Large intestine (tissue), 12 donors: ENCODE results near the gene TXNDC2. TPM values are rescaled to one million over a fixed set of nuclear protein-coding genes. Genes with fewer than 3 reads are reported as not detected.

Experiments used
- DNase-seq, 2 donors: peaks; one replicate each; pipeline versions ENCODE4 v3.0.0 to v3.0.0-alpha.2; 2013
- H3K27ac ChIP-seq: one replicate; pipeline ENCODE4 v1.5.1; 2013; ENCODE audit warnings: low read length
- H3K27me3 ChIP-seq: 2 replicates; pipeline ENCODE4 v1.6.1; 2013; ENCODE audit warnings: low read length; ENCODE audit not compliant: control insufficient read depth, insufficient read depth
- H3K36me3 ChIP-seq: 2 replicates; pipeline ENCODE4 v1.6.1; 2013; ENCODE audit warnings: low read length; ENCODE audit not compliant: control insufficient read depth, insufficient read depth
- H3K4me1 ChIP-seq: one replicate; pipeline ENCODE4 v1.6.1; 2013; ENCODE audit warnings: low read length; ENCODE audit not compliant: control insufficient read depth, insufficient read depth
- H3K4me3 ChIP-seq: one replicate; pipeline ENCODE4 v1.5.1; 2013; ENCODE audit warnings: low read length
- H3K9me3 ChIP-seq: one replicate; pipeline ENCODE4 v1.6.1; 2013; ENCODE audit warnings: mild to moderate bottlenecking, low read depth, low read length, moderate library complexity; ENCODE audit not compliant: control insufficient read depth
- WGBS: methylation state at CpG from one replicate; pipeline ENCODE4 v1.1.5; 2013; ENCODE audit warnings: low lambda C conversion rate; ENCODE audit not compliant: insufficient coverage; 5-methylcytosine and 5-hydroxymethylcytosine counted together
- long read RNA-seq, 11 donors: transcript quantifications; one replicate each; lab custom pipeline, GENCODE V29; 2026
- polyA plus RNA-seq: library from polyadenylated mRNA; unstranded; fragments of 120-200 nt; gene quantifications from one replicate; pipeline ENCODE4 v1.2.1, GENCODE V29; 2013

The TXNDC2 gene
- polyA plus RNA-seq = 0.03 TPM
- long read RNA-seq, donor 1 = 0 reads
- long read RNA-seq, donor 2 = 0 reads
- long read RNA-seq, donor 3 = 0 reads
- long read RNA-seq, donor 4 = 0 reads
- long read RNA-seq, donor 5 = 0 reads
- long read RNA-seq, donor 6 = 0 reads
- long read RNA-seq, donor 7 = 0 reads
- long read RNA-seq, donor 8 = 0 reads
- long read RNA-seq, donor 9 = 0 reads
- long read RNA-seq, donor 10 = 0 reads
- long read RNA-seq, donor 11 = 0 reads

GRCh38 chr18:9885170-9886004 lies at the start of gene TXNDC2:
Gene TXNDC2, plus strand, starts transcription at chr18:9885973. Its CDS starts 708 bp downstream, at chr18:9886681.
- WGBS = no CpG with 5 or more reads among the region's 8 CpGs
- DNase-seq = no peak
- Histone ChIP-seq H3K27me3 (no peaks in the 10 kb centered on the region), H3K9me3 (no peaks in the 10 kb centered on the region), H3K4me3 (no peak within 1 kb of the TSS), H3K36me3 (no peaks in the 10 kb centered on the region), H3K4me1 (no peaks in the 10 kb centered on the region), H3K27ac (no peak within 1 kb of the TSS)

- DNase-seq = peak in 1 of 2 donors; percentile 29
- H3K36me3 ChIP-seq = no peaks in the 10 kb centered on the region
- H3K27me3 ChIP-seq = no peaks in the 10 kb centered on the region
- H3K9me3 ChIP-seq = no peaks in the 10 kb centered on the region
- WGBS = no CpG with 5 or more reads among the region's 10 CpGs
- H3K4me3 ChIP-seq = no peak overlapping the region
- no peak overlapping the region for H3K27ac ChIP-seq
- peaks cover 10% of the 10 kb centered on the region for H3K4me1 ChIP-seq
Observed at GRCh38 chr18:9838144-9838877, 47.5 kb upstream of the TXNDC2 start.

GRCh38 chr18:9839211-9839610 lies 46.6 kb upstream of the TXNDC2 start:
- Histone ChIP-seq H3K4me3 (no peak overlapping the region), H3K27ac (no peak overlapping the region), H3K9me3 (no peaks in the 10 kb centered on the region), H3K4me1 (peaks cover 10% of the 10 kb centered on the region), H3K27me3 (no peaks in the 10 kb centered on the region), H3K36me3 (no peaks in the 10 kb centered on the region)
- no peak for DNase-seq
- 100% methylated on average over 2 of the region's 8 CpGs for WGBS

GRCh38 chr18:9839853-9840252 lies 45.9 kb upstream of the TXNDC2 start:
- H3K36me3 ChIP-seq = no peaks in the 10 kb centered on the region
- H3K4me3 ChIP-seq = no peak overlapping the region
- WGBS = no CpG with 5 or more reads among the region's 10 CpGs
- peaks cover 10% of the 10 kb centered on the region for H3K4me1 ChIP-seq
- H3K27ac ChIP-seq = no peak overlapping the region
- no peaks in the 10 kb centered on the region for H3K27me3 ChIP-seq
- H3K9me3 ChIP-seq = no peaks in the 10 kb centered on the region
- DNase-seq = no peak

GRCh38 chr18:9841752-9842151 lies 44.0 kb upstream of the TXNDC2 start:
- 100% methylated on average over 1 of the region's 4 CpGs for WGBS
- Histone ChIP-seq H3K4me1 (no peaks in the 10 kb centered on the region), H3K36me3 (no peaks in the 10 kb centered on the region), H3K27ac (no peak overlapping the region), H3K4me3 (no peak overlapping the region), H3K9me3 (no peaks in the 10 kb centered on the region), H3K27me3 (no peaks in the 10 kb centered on the region)
- no peak for DNase-seq

- Histone ChIP-seq H3K27me3 (no peaks in the 10 kb centered on the region), H3K9me3 (no peaks in the 10 kb centered on the region), H3K4me3 (no peak overlapping the region), H3K27ac (no peak overlapping the region), H3K4me1 (no peaks in the 10 kb centered on the region), H3K36me3 (no peaks in the 10 kb centered on the region)
- no CpG with 5 or more reads among the region's 6 CpGs for WGBS
- DNase-seq = no peak
Observed at GRCh38 chr18:9842448-9842847, 43.3 kb upstream of the TXNDC2 start.

GRCh38 chr18:9845256-9845655 lies 40.5 kb upstream of the TXNDC2 start:
- no peaks in the 10 kb centered on the region for H3K36me3 ChIP-seq
- no peak for DNase-seq
- H3K27ac ChIP-seq = no peak overlapping the region
- H3K27me3 ChIP-seq = no peaks in the 10 kb centered on the region
- WGBS = 100% methylated on average over 2 of the region's 3 CpGs
- H3K4me3 ChIP-seq = no peak overlapping the region
- no peaks in the 10 kb centered on the region for H3K4me1 ChIP-seq
- no peaks in the 10 kb centered on the region for H3K9me3 ChIP-seq

GRCh38 chr18:9846162-9846925 lies 39.4 kb upstream of the TXNDC2 start:
- no peaks in the 10 kb centered on the region for H3K9me3 ChIP-seq
- H3K27ac ChIP-seq = no peak overlapping the region
- H3K4me3 ChIP-seq = no peak overlapping the region
- no peak for DNase-seq
- H3K36me3 ChIP-seq = no peaks in the 10 kb centered on the region
- H3K4me1 ChIP-seq = no peaks in the 10 kb centered on the region
- no peaks in the 10 kb centered on the region for H3K27me3 ChIP-seq
- WGBS = no CpG with 5 or more reads among the region's 10 CpGs

- H3K27ac ChIP-seq = no peak overlapping the region
- no peaks in the 10 kb centered on the region for H3K36me3 ChIP-seq
- H3K4me3 ChIP-seq = no peak overlapping the region
- H3K4me1 ChIP-seq = no peaks in the 10 kb centered on the region
- no peaks in the 10 kb centered on the region for H3K9me3 ChIP-seq
- no peak for DNase-seq
- no peaks in the 10 kb centered on the region for H3K27me3 ChIP-seq
- 83% methylated on average over 4 of the region's 5 CpGs for WGBS
Observed at GRCh38 chr18:9848170-9848879, 37.4 kb upstream of the TXNDC2 start.
